CD4-positive, alpha-beta T cell treated with Interleukin-17A for 4 hours (primary cell): ENCODE measurements around the gene SDR42E1.

ENCODE experiments used
- DNase-seq: peaks from one replicate; pipeline ENCODE4 v3.0.0-alpha.2; 2020; ENCODE audit warnings: mixed read lengths

SDR42E1 gene, protein sequence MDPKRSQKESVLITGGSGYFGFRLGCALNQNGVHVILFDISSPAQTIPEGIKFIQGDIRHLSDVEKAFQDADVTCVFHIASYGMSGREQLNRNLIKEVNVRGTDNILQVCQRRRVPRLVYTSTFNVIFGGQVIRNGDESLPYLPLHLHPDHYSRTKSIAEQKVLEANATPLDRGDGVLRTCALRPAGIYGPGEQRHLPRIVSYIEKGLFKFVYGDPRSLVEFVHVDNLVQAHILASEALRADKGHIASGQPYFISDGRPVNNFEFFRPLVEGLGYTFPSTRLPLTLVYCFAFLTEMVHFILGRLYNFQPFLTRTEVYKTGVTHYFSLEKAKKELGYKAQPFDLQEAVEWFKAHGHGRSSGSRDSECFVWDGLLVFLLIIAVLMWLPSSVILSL

GRCh38 chr16:82011199-82011641 is at the start of gene SDR42E1:
SDR42E1 (minus strand) TSS chr16:82011470; CDS start chr16:82000858, 10,612 bp downstream.
- peak; percentile 77 for DNase-seq

DNA sequence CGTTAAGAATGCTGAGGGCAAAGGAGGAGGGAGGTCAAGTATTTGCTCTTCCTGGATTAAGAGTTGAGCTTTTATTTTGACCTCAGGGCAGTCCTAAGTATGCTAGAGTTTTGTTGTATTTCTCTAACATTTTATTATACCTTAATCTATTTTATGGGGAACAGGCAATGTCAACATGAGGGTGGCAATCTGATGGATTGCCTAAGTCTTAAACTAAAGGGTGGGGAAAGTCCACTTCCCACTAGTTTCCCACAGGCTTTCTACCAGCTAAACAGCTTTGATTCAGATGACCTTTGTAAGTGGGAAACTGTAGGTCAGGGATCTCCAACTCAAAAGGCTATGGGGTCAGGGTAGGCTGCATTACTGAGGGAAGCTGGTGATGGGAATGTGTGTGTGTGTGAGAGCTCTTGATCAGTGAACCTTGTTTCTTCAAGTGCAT is 48.7 kb upstream of the SDR42E1 start:
- no peak for DNase-seq

- no peak for DNase-seq
These were observed 48.1 kb upstream of the SDR42E1 start for GRCh38 chr16:82059161-82059982.

- DNase-seq, result no peak
These were observed 45.3 kb upstream of the SDR42E1 start for GRCh38 chr16:82056550-82056896.

DNA sequence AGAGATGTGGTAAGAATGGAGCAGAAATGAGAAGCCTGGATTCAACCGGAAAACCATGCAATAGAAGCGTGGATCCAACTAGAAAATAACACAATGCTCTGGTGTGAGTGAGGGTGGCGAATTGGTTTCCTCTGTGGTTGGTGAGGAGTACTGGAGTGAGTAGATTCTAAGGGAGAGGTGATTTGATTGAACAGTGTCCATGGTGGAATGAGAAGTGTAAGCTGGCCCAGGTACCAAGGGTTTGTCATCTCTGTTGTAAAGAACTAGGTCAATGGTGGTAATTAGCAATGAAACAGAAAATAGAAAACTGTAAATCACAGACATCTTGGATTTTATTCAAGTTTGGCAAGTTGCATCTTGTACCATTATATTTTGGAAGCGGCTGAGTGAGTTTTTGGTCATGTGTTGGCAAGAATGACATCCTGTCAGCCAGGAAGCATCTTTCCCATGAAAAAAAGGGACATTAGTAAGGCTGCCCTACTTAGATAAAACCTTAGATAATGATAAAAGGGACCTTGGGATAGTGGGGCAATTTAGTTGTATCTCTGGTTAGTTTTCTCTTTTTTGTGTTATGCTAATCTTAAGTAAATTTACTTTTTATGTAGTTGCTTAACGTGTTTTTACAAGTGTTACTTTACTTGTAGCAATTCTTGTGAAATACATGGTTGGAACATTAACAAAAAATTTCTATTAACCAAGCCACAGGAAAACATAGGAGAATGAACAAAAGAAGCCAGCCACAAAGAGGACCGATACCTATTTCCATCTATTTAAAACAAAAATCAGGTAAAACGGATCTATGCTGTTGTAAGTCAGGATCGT is 44.7 kb upstream of the SDR42E1 start:
- no peak for DNase-seq

GRCh38 chr16:82055117-82055516 is 43.8 kb upstream of the SDR42E1 start:
- DNase-seq, result no peak

- no peak for DNase-seq
These were observed 40.4 kb upstream of the SDR42E1 start for GRCh38 chr16:82051656-82052055.

DNA sequence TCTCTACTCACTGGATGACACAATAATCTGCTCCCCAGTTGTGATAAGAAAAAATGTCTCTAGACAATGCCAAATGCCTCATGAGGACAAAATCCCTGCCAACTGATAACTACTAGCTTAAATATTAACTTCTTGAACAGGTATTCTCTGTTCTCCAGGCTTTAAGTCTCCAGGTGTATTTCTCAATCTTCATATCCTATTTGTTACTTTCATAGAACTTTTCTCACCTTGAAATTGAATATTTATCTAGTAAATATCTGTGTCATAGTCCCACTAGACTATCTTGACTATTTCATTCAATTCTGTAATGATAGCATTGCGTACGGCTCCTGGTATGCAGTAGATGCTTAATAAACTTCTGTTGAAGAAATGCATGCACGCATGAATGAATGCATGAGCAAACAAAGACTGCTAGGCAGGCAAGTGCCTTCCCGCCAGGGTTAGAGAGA is 39.7 kb upstream of the SDR42E1 start:
- DNase-seq, result no peak

GRCh38 chr16:82050506-82050905 is 39.2 kb upstream of the SDR42E1 start:
- DNase-seq, result no peak

DNA sequence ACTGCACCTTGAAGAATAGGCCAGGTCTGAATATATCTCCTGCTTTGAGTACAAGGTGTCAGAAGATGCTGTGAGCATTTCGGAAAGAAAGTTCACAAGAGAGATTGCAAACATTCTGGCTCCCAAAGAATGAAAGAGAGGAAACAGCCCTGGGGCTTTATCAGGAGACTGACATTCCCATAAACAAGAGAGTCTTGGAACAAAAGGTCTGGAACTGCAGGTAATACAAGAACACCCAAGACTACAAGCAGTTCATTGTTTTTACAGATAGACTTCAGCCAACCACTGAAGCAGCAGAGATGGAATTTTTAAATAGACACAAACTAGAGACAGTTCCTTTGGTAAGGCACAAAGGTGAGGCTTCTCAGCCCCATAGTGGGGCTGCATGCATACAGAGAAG is 38.2 kb upstream of the SDR42E1 start:
- DNase-seq, result no peak

GRCh38 chr16:82047787-82048186 is 36.5 kb upstream of the SDR42E1 start:
- no peak for DNase-seq

DNA sequence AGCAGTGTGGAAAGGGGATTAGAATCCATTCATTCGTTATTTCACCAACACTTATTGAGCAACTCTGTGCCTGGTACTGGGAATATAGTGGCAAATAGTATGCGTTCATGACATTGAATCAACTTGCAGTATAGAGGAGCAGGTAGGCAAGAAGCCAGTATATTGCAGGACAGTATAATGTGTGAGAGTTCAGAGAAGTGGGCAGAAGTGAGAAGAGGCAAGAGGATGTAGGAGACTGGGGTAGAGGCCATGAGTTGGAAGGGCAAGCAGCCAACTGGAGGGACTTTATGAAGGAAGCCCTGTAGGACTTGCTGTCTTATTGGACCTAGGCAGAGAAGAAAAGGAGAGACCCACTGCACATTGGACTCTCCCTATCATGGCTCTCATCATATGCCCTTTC is 36.1 kb upstream of the SDR42E1 start:
- no peak for DNase-seq

- DNase-seq, result no peak
These were observed 35.7 kb upstream of the SDR42E1 start for GRCh38 chr16:82046941-82047340.

GRCh38 chr16:82046541-82046940 is 35.3 kb upstream of the SDR42E1 start:
- DNase-seq, result no peak

DNA sequence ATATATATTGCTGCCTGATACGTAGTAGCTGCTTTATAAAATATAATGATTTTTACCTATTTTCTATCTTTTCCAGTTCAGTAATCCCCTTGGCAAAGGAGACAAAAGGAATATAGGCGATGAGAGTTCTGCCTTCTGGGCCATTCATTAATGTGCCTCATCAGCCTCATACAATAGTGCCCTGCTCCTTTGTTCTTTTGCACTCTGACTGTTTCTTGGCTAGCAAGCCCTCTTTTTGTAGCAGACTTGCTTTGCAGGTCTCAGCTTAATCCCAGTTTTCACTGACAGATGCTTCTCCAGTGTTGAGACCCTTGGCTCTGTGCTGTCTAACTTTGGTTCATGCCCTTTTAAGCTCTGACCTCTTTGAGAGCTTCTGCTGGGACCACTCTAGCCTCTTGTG is 34.2 kb upstream of the SDR42E1 start:
- DNase-seq, result no peak

DNA sequence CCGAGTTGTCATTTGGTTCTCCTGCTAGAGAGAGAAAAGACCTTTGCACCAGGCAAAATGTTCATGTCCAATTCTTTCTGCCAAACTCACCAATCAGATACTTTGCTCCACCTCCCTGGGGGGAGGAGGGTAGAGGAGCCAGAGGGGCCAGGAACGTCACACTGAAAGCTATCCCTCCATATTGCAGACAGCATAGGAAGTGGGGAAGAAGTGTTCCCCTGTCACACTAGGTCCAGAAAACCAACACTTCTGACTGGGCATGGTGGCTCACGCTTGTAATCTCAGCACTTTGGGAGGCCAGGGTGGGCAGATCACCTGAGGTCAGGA is 33.3 kb upstream of the SDR42E1 start:
- no peak for DNase-seq

DNA sequence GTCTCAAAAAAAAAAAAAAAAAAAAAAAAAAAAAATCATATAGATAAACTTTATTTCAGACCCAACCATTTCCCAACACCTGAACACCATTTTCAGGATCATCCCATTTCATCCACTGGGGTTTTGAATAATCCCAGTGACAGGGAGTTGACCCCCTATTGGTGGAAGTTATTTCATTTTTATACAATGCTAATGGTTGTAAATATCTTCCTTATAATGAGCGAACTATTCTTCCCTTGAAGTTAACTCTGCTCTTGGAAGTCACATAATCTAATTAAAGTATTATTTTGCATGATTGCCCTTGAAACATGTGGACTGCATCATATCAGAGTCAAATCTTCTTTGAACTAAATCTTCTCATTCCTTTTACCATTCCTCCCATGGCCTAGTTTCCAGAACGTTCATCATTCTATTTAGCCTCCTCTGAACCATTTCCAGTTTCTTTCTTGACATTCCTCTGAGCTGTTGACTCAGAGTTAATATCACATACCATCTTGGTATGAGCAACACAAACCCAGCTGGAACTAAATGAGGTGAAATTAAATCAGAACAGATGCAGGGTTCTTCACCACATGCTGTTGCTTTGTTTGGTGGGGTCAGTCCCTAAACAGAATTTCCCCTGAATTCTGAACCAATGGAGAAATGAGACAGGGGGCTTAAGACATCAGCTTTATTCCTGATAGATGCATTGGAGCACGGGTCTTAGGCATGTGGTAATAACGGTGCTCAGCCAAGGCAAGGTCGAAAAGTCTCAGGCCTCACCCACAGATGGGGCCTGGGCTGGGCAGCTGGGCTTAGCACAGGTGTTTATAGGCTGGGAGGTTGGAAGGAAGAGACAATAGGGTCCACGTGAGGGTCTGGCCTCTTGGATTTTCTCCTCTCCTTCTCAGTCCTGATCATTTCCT is 32.7 kb upstream of the SDR42E1 start:
- DNase-seq, result no peak

DNA sequence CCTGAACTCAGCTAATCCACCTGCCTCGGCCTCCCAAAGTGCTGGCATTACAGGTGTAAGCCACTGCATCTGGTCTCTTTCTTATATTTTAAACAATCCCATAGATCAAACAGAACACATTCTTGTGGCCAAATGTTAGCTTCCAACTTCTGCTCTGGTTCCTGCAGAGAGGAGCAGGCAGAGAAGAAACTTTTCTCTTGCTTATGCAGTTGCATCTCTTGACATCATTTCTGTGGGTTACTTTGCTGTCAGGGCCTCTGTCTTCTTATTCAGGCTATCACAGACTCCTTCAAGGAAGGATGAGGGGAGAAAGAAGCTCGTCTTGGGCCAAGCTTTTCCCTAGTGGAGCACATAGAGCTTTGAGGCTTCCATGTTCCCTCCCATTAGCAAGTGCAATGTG is 31.6 kb upstream of the SDR42E1 start:
- no peak for DNase-seq

GRCh38 chr16:82042144-82042543 is 30.9 kb upstream of the SDR42E1 start:
- DNase-seq, result no peak

DNA sequence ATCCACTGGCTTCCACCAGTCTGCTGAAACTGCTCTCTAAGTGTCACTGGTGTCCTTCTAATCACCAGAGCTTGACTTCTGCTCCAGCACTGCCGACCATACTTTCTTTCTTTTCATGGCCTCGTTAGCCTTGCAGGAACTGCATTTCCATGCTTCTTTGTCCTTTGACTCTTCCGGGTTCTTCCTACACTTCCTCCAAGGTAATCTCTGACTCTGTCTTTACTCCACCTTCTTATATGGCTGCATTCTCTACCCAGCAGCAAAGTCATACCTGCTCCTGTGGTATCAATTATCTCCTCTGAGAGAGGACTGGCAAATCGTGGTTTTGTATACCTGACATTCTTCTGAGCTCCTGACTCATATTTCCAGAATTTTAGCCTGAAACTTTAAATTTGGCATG is 30.3 kb upstream of the SDR42E1 start:
- DNase-seq, result no peak

DNA sequence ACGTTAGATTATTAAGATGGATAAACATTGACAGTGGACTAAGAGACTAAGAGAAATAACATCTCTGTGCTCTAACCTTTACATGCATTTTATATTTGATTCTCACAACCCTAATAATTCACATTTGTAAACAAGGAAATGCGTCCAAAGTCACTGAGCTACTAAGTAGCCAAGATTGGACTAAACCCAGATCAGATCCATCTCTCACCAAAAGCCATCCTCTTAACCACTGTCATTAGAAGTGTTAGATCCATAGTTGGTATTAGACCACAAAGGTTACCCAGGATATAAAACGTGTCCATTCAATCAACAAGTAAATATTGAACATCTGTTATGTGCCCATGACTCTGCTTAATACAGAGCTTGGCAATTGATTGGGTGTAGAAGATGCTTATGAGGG is 29.0 kb upstream of the SDR42E1 start:
- DNase-seq, result no peak

GRCh38 chr16:82037666-82038065 is 26.4 kb upstream of the SDR42E1 start:
- no peak for DNase-seq
